SKM-1 treated with dmso at 0.1 percent for 144 hours (cell line): Measurements from ENCODE around the gene GBGT1.

Experiments used
- DNase-seq: peaks from one replicate; lab custom pipeline; 2025; ENCODE audit not compliant: unreplicated experiment; lab: John Stamatoyannopoulos, UW

Gene GBGT1

DNA sequence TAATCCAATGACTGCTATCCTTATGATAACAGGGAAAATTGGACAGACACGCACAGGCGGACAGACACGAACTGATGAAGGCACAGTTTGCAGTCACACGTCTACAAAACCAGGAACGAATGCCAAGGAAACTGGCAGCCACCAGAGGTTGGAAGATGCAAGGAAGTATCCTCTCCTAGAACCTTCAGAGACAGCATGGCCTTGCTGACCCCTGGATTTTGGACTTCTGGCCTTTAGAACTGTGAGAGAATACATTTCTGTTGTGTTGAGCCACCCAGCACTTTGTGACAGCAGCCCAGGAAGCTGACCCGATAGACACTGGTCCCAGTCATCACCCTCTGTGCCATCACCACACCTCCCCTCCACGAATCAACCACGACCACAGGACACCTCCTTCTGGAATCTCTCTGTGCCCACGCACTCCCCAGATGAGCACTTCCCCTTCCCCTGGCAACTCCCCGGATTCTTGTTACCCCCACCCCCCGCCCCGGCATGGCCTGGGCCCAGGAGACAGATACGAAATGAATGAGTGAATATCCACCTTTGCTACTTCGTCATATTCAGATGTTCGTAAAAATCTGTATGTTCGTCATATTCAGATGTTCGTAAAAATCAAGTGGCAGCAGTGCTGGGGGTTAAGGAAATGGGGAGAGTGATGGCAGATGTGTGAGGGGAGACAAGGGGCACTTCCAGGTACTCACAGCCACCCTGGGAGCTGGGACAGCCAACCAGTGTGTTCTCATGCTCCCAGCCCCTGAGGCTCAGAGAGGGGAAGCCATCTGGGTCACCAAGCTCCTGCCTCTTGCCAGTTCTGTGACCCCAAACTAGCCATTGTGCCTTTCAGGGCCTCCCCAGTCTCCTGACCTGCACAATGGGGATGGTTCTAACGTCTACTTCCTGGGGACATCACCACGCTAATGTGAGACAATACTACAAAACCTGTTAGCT, 18.5 kb downstream of the GBGT1 start:
- DNase-seq: no peak

DNA sequence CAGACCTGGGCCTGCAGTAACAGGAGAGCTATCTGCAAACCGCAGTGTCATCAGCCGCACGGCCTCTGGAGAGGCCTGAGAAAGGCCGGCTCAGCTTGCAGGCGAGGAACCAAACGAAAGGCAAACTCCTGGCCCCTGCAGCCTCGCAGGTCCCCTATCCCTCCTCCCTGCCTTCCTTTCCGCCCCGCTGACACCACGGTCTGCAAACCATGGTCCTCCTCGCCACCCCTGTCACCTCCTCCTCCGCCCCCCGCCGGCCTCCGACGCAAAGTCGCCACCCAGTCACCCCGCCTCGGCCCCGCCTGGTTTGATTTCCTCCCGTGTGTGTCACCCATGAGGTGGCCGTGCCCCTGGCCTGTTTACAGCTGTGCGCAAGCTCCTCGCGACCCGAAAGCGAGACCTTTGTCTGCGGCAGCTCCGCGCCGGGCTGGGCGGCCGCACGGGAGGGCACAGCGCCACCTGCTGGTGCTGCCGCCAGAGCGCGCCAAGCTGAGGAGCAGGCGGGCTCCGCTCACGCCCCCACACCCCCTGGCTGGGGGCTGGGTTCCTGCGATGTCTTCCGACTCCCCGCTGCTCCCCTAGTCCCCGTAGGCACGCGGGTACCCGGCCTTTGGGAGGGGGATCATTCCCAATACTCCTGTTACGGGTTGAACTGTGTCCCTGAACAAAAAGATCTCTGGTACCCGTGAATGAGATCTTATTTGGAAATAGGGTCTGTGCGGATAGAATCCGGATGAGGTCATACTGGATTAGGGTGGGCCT, 19.4 kb downstream of the GBGT1 start:
- peak; percentile 39 for DNase-seq

DNA sequence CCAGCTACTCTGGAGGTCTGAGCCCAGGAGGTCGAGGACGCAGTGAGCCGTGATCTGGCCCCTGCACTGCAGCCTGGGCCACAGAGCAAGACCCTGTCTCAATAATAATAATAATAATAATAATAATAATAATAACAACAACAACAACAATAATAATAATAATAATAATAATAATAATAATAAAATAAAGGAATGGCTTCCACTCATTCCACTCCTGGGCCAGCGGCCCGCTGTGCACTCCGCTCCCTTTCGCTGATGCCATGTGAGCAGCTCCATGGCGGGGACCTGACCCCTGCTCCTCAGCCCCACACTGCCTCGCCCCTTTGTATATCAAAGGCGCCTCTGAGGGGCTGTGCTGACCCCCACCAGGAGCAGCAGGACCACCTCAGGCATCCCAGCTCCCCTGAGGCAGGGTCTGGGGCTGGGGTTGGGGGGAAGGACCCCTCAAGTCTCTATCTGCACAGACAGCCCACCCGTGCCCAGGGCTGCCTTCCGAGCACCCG, 20.0 kb downstream of the GBGT1 start:
- DNase-seq: no peak

DNA sequence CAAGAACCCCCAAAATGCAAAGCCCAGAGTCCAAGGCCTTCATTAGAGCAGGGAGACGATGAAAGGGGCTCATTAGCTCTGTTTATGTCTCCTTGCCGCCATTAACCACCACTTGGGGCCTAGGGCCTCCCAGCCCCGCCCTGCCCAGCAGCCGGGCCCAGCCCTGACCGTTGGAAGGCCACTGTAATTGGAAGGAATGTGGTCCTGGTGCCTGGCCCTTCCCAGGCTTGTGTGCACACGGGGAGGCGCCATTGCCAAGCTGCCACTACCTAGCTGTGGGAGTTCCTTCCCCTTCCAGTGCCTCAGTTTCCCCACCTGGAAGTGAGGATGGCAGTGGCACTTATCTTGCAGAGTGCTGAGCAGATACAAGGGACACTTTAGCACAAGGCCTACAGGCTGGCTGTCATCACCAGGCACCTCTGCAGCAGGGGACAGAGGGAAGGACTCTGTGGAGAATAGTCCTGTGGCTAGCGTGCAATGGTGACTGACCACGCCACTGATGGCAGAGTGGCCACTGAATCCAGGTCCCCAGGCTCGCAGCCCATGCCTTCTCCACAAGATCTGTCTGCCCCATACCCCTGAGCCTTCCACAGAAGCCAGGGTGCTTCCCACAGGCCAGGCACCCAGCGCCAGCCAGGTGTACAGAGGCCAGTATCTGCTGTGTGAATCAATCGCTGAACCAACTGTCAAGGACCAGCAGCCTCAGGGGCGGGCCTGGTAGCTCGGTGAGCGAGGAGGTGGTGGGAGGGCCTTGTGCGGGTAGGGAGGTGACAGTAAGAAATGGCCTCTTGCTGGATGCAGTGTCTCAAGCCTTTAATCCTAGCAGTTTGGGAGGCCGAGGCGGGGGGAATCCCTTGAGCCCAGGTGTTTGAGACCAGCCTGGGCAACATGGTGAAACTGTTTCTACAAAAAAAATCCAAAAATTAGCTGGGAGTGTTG, 20.8 kb downstream of the GBGT1 start:
- no peak for DNase-seq

DNA sequence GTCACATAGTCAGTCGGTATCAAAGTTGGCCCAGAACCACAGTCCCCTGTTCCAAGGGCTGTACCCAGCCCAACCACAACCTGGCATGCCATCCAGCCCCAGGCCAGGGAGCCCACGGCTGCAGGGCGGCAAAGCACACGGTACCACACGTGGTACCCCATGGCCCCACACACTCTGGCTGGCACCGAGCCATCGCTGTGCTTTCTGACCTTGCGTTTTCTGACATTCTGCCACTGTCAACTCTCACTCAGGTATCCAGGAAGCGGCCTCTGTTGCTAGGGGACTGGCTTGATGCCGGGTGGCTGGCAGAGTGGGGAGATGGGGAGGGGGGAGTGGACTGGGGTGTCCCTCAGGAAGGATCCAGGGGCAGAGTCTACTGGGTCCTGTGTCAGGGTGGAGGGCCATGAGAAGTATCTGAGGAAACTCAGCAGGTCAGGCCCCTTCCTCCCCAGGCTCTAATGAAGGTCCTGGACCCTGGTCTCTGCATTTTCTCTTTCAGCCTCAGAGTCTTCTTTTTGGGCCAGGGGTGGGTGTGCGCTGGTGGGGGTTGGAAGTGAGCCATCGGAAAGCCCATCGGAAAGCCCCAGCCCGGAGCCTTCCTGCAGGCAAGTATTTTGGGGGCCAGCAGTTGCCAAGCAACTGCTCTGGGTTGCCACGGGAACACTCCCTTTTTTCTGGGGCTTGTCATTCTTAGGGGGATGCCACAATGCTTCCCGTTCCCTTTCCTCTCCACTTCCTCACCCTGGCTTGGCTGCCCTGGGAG, 21.7 kb downstream of the GBGT1 start:
- DNase-seq: no peak

DNA sequence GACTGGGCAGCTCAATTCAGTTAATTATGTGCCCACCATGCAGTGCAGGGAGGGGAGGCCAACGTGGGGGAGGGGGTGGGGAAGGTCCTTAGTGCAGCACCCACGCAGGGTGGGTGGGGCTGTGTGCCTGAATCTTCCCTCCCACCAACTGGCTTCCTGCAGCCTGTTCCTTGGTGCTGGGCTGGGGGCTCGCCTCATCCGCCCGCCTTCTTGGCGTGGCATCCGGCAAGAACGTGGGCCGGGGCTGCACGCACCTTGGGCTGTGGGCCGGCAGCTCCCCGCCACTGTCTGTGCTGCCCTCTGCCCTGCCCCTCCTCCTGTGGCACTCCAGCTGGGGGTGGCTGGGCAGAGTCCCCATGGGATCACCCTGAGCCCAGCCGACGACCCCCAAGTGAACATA, 23.1 kb downstream of the GBGT1 start:
- no peak for DNase-seq

DNA sequence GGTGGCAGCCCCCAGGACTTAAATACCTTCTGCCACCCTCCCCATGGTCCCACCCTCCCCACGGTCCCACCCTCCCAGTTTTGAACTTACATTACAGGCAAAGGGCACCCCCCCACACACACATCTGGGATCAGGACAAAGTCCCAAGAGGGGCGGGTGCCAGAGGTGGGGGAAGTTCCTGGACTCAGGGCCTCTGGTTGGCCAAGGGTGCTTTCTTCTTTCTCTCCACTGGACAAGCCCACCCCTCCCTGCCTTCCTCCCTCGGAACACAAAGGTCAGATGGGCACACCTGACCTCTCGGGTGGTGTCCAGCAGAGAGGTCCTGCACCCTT, 23.6 kb downstream of the GBGT1 start:
- no peak for DNase-seq

DNA sequence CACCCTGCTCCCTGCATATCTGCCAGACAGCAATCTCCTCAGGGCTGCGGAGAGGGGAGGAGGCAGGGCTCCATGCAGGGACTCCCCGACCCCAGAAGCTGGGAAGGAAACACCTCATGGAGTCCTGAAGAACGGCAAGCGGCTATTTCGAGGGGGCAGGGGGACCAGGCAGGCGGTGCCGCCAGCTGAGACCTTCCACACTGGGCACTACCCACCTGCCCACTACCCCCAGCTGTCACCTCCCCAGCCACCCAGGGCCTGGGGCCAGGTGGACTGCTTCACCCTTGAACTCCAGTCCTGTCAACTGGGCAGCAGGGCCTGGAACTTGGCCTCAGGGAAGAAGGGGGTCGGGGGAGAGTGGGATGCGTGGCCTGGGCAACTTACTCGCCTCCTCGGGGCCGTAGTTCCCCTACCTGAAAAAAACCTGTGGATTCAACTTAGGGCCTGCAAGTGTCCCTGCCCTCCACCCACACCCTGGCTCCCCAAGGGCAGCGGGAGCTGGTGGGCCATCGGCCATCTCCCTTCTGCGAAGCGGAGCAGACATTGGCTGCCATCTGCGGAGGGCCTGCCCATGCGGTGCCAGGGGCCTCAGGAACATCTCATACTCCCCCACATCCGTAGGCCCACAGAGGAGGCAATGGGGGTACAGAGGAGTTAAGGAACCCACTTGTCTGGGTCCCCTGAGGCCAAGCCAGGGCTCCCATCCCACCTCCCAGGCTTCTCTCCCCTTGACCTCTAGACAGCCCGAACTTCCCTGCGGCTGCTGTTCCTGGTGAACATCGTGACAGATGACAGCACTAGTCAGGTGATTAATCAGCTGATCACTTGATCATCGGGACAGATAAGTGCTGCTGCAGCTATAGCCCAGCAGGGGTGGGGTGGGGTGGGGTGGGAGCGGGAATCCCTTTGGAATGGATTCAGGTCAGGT, 24.2 kb downstream of the GBGT1 start:
- no peak for DNase-seq

DNA sequence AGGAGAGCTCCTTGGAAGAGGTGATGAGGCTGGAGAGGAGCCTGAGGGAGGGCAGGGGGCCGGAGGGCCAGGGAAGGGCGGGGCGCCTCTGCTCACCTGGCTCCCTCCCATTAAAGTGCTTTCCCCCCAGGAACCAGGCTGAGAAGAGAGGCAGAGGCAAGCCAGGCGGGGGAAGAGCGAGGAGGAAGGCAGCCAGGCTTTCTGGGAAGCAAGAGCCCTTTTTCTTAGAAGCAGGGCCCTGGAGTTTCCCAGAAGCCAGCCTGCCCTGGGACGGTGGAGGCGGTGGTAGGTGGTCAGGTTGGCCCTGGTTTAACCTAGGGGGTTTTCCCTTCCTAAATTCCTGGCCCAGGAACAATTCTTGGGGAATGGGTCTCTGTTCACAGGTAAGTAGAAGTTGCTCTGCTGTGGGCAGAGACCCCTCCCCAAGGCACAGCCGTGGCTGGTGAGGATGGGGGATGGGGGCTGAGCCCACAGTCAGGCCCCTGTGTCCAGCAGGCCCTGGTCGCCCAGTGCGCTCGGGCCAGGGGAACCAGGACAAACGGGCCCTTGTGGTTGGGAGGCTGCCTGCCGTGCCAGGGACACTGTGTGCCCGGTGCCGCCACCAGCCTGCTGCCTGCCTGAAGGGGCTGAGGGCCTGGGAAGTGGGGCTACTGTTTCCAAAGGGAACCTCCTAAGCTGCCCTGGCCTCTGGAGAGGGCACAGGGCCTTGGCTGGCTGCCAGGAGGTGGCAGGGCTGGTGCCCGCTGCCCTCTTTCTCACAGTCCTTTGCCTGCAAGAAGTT, 26.1 kb downstream of the GBGT1 start:
- no peak for DNase-seq

DNA sequence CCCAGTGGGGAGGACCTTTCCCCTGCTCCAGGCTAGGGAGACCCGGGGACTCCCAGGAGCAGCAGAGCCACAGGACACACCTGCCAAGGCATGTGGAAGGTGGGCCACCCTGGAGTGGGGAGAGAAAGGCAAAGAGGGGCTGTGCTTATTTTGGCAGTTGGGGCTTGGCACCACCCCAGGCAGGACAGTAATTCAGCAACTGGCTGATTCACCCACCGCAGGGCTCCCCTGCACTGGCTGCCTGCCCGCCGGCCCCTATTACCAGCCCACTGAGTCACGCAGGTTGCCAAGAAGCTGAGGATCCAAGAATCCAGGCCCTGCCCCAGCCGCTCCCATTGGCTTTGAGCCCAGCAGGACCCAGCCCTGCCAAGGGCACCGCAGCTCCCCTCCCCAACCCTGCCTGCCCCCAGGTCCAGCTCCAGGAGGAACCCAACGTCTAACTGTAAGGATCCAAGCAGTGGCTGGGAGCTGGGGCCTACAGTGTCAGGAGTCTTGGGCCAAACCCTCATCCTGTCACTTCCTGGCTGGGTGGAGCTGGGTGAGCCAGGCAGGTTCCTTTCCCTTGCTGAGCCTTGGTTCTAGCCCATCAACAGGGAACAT, 28.5 kb downstream of the GBGT1 start:
- DNase-seq: no peak

DNA sequence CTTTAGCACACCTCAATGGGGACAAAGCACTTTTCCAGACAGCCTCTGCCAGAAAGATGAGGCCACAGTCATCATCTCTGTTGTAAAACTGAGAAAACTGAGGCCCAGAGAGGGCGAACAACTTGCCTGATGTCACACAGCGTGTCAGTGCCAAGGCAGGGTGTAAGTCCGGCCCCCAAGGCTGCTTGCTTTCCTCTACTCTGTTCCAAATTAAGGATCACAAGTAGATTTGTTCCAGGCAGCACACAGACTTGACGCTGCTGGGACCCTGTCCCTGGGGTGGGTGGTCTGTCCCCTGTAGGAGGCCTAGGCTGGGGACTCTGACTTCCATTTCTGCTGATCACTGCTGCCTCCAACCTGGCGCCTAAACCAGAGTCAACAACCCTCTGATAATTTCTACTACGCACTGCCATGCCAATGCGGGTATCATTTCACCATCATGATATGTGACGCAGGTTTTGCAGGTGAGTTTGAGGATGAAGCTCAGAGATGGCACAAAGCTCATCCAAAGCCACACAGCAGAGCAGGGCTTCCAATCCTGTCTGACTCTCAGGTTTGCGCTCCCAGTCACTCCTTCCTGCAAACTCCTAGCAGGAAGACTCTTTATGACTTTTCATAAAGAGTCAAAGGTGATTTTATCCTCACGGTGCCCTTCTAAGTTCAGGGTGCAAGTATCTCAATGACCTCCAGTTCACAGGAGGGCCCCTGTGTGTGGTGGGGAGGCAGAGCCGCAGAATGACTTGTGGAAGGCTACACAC, 29.1 kb downstream of the GBGT1 start:
- DNase-seq: no peak

DNA sequence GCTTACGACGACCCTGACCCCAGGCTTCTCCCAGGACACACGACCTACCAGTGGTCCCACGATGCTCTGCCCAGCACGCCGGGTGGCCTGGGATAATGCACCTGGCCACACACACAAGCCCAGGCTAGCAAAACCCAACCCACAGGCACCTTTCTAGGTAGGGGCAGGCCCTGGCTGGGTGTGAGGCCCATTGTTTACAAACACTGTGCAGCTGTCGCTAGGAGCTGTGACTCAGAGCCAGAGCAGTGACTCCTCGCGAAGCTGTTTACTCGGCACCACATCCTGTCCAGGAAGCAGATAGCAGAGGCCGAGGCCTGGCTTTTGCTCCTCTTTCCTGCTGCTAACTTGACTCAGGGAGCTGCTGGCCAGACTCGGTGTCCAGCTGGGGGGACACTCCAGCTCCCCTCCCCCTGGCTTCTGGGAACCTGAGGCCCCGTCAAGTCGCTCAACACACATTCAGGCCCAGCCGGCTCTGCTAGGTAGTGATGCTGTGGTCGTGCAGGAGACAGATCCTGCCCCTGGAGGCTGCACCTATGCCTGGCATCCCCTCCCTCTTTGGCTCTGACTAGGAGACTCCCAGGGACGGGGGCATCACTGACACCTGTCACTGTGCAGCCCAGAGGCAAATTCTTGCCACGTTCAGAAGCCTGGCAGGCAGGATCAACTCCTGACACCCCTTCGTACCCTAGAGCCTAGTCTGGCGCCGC, 29.9 kb downstream of the GBGT1 start:
- DNase-seq: no peak

DNA sequence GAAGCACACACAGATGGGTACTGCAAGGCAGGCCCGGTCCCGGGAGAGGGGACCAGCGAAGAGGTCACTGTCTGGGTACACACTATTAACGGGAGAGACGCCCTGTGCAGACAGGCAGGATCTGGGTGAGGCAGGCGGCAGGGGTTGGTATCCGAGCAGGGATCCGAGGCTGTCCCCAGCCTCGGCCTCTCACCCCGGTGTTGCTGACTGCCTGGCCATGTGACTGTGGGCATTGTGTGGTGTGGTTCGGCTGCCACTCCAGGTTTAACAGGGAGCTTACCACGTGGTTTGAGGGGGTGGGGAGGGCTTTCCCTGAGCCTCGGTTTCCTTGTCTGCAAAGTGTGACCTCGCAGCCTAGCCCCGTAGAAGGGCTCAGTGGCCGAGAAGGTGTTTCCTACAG, 31.5 kb downstream of the GBGT1 start:
- DNase-seq: no peak

DNA sequence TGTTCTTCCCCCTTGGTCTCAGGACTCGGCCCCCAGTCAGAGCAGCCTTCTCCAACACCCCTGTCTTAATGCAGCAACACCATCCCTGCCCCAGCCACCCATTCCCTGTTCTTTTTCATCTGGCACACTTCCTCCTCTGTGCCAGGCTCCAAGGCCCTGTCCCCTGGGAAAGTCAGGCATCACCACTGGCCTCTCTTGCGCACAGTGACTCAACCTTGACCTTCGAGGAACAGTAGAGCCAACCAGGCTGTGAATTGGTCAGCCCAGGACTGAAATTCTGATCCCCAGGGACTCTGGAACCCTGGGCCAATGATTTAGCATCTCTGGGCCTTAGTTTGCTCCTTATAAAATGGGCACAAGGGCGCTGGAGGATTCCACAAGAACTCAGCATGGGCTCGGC, 32.2 kb downstream of the GBGT1 start:
- no peak for DNase-seq

DNA sequence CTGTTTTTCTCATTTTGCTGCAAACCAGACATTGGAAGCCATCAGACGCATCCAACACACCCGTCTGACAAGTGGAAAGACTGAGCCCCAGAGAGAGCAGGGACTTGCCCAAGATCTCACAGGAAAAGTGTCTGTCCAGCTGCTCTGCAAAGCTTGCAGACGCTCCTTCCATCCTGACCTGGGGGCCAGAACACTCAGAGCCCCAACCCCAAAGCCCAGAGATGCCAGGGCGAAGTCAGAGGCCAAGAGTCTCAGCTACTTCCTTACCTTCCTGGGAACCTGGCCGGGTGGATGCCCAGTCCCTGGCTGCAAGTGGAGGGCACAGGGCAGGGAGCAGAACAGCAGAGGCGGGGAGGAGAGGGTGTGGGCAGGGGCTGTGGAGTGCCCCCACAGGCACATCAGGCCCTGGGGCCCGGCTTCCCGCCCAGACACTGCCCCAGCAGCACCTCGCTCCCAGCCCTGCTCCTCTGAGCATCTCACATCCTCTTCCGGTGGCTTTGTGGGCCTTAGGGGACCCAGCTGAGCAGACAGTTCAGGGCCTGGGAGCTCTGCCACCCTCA, 32.9 kb downstream of the GBGT1 start:
- no peak for DNase-seq

DNA sequence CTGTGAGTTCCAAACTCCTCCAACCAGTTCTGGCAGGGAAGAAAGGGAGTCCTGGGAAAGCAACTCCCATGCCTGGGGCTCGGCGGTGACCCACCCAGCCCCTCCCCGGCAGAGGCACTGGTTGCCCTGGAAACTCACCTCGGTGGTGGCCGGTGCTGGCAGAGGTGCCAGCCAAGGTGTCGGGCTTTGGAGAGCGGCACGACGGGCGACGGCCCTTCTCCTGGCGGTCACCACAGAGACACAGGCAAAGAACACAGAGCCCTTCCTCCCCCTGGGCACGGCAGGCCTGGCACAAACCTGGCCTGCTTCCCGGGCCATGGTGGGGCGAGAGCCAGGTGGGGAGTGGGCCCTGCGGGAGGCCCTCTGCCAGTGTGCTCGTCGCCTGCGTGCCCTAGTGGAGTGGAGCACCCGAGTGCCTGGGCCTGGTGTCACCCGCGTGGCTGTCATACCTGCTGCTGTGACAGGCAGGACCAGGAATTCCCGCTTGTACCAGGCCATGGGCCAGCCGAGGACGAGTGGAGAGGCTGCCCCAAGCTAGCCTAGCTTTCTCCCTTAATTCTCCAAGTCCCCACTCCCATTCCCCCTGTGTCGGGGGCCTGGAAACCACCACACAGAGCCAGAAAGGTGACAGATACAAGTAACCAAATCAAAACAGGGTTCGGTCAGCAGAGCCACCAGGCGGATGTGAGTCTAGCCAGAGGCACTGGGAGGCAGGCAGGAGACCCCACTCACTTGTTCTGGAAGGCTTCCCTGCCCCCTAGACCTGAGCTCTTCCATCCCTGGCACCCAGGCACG, 34.5 kb downstream of the GBGT1 start:
- DNase-seq: no peak
